Sigmoid colon (tissue), 4 donors: ENCODE results near the gene HOXD8.

Source experiments
- EP300 ChIP-seq, 4 donors: sonication (generic); formaldehyde crosslinking; IDR thresholded peaks; one replicate each; pipeline ENCODE4 v1.6.1; 2017; ENCODE audit warnings: antibody characterized with exemption in 4 of 4
- TF ChIP-seq, protein P1 (sequence below), 4 experiments: fragments of 450-650 bp in 3 of 4; fragments of 200-600 bp in 1 of 4; IDR thresholded peaks; one replicate each; pipeline ENCODE4 v1.5.1; 2016 to 2019; ENCODE audit warnings: antibody characterized with exemption in 4 of 4, mild to moderate bottlenecking in 3 of 4, moderate library complexity in 2 of 4

DNA sequence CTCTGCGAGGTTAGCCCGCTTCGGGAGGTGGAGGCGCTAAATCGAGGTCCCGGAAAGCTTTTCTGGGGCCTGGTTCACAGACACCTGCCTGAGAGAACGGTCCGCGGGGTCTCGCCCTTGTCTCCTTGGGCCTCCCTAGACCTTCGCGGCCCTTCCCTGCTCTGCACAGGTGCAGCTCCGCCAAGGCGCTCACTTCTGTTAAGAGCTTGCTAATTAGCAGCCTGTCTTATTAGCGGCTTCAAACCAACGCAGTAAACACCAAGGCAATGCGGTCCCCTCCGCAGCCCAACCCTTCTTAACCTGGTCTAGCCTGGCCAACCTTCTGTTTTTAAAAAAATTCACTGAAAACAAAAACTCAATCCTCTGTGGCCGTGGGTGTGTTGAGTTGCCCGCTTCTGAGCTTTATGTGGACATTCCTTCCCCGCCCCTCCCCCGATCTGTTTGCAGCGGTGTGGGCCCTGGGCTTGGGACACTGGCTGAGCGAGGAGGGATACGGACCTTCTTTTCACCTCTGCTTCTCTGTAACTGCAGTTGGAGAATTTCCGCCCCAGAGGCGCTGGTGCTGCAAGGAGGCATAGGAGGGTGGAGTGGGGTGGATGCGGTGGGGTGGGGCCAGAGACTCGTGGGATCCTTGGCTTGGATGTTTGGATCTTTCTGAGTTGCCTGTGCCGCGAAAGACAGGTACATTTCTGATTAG is 18.4 kb downstream of the HOXD8 start:
- TF ChIP-seq EP300 (IDR thresholded peaks at IDR 0.05), result no peak
- TF ChIP-seq, protein P1, sequence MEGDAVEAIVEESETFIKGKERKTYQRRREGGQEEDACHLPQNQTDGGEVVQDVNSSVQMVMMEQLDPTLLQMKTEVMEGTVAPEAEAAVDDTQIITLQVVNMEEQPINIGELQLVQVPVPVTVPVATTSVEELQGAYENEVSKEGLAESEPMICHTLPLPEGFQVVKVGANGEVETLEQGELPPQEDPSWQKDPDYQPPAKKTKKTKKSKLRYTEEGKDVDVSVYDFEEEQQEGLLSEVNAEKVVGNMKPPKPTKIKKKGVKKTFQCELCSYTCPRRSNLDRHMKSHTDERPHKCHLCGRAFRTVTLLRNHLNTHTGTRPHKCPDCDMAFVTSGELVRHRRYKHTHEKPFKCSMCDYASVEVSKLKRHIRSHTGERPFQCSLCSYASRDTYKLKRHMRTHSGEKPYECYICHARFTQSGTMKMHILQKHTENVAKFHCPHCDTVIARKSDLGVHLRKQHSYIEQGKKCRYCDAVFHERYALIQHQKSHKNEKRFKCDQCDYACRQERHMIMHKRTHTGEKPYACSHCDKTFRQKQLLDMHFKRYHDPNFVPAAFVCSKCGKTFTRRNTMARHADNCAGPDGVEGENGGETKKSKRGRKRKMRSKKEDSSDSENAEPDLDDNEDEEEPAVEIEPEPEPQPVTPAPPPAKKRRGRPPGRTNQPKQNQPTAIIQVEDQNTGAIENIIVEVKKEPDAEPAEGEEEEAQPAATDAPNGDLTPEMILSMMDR (IDR thresholded peaks at IDR 0.05), result no peak
